Type B pancreatic cell (in vitro differentiated cells): ENCODE data around the gene GDNF. TPM values are rescaled to one million over a fixed set of nuclear protein-coding genes. Genes with fewer than 3 reads are reported as not detected.

Experiments
- DNase-seq: peaks from one replicate; pipeline ENCODE4 v3.0.0; 2021; ENCODE audit warnings: mixed read lengths; ENCODE audit not compliant: unreplicated experiment; ENCODE audit errors: extremely low spot score
- H3K27ac Mint-ChIP-seq: 2 replicates; pipeline ENCODE4 v1.8.0; 2021; ENCODE audit warnings: mild to moderate bottlenecking, mixed read lengths
- H3K27me3 Mint-ChIP-seq: 2 replicates; pipeline ENCODE4 v1.8.0; 2021; ENCODE audit warnings: mixed read lengths
- H3K36me3 Mint-ChIP-seq: 2 replicates; pipeline ENCODE4 v1.8.0; 2021; ENCODE audit warnings: mixed read lengths
- H3K4me1 Mint-ChIP-seq: one replicate; pipeline ENCODE4 v1.8.0; 2021; ENCODE audit warnings: mixed read lengths; ENCODE audit not compliant: unreplicated experiment
- H3K4me3 Mint-ChIP-seq: 2 replicates; pipeline ENCODE4 v1.8.0; 2021; ENCODE audit warnings: mild to moderate bottlenecking, mixed read lengths
- H3K9me3 Mint-ChIP-seq: 2 replicates; pipeline ENCODE4 v1.8.0; 2021; ENCODE audit warnings: mixed read lengths
- total RNA-seq: library from RNA; stranded (reverse); gene quantifications from 2 replicates; pipeline ENCODE4 v1.2.1, GENCODE V29; 2021; ENCODE audit warnings: low replicate concordance
- TF ChIP-seq, protein P1 (sequence below): fragments of 200-600 bp; sonication (generic); conservative IDR thresholded peaks from 2 replicates; pipeline ENCODE4 v1.5.0; 2021; ENCODE audit warnings: antibody characterized with exemption, mild to moderate bottlenecking

GDNF gene
- total RNA-seq, 1 donor from 2014 or later: 5.7 TPM

DNA sequence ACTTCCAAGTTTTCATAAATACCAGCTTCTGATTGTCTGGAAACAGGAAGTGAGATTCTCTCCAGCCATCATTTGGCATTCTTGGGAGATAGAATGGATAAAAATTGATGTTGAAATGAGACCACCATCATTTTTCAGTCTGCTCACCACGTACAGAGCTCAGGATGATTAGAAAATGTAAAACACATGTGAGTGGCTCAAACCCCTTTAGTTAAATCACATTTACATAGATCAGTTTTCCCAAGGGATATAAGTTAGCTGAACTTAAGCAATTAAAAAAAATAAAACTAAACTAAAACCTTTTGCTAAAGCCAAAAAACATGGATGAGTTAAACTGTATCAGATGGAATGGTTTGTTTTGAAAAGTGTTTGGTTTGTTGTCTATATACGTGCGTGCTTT is 37.1 kb upstream of the GDNF start:
- TF ChIP-seq, protein P1, sequence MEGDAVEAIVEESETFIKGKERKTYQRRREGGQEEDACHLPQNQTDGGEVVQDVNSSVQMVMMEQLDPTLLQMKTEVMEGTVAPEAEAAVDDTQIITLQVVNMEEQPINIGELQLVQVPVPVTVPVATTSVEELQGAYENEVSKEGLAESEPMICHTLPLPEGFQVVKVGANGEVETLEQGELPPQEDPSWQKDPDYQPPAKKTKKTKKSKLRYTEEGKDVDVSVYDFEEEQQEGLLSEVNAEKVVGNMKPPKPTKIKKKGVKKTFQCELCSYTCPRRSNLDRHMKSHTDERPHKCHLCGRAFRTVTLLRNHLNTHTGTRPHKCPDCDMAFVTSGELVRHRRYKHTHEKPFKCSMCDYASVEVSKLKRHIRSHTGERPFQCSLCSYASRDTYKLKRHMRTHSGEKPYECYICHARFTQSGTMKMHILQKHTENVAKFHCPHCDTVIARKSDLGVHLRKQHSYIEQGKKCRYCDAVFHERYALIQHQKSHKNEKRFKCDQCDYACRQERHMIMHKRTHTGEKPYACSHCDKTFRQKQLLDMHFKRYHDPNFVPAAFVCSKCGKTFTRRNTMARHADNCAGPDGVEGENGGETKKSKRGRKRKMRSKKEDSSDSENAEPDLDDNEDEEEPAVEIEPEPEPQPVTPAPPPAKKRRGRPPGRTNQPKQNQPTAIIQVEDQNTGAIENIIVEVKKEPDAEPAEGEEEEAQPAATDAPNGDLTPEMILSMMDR: no peak
- no peak overlapping the region for H3K27ac Mint-ChIP-seq

DNA sequence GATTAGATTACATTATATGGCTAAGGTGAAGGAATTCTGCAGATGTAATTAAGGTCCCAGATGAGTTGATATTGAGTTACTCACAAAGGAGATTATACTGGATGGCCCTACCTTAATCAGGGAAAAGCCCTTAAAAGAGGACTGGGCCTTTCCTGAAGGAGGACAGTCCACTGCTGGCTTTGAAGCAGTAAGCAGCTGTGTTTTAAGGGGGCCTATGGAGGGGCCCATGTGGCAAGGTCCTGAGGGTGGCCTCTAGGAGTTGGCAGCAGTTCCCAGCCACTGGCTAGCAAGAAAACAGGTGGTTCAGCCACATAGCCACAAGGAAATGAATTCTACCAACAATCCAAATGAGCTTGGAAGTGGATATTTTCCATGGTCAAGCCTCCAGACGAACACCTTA is 36.4 kb upstream of the GDNF start:
- Mint-ChIP-seq H3K9me3 (no peaks in the 10 kb centered on the region), H3K36me3 (no peaks in the 10 kb centered on the region), H3K27ac (no peak overlapping the region), H3K4me1 (no peaks in the 10 kb centered on the region), H3K27me3 (peaks cover 10% of the 10 kb centered on the region), H3K4me3 (no peak overlapping the region)
- DNase-seq: no peak
- TF ChIP-seq, protein P1: no peak

More for the DNA sequence above, 37.1 kb upstream of the GDNF start:
- Mint-ChIP-seq H3K27me3 (peaks cover 14% of the 10 kb centered on the region), H3K4me3 (no peak overlapping the region), H3K36me3 (no peaks in the 10 kb centered on the region), H3K9me3 (no peaks in the 10 kb centered on the region), H3K4me1 (no peaks in the 10 kb centered on the region)
- DNase-seq: no peak

DNA sequence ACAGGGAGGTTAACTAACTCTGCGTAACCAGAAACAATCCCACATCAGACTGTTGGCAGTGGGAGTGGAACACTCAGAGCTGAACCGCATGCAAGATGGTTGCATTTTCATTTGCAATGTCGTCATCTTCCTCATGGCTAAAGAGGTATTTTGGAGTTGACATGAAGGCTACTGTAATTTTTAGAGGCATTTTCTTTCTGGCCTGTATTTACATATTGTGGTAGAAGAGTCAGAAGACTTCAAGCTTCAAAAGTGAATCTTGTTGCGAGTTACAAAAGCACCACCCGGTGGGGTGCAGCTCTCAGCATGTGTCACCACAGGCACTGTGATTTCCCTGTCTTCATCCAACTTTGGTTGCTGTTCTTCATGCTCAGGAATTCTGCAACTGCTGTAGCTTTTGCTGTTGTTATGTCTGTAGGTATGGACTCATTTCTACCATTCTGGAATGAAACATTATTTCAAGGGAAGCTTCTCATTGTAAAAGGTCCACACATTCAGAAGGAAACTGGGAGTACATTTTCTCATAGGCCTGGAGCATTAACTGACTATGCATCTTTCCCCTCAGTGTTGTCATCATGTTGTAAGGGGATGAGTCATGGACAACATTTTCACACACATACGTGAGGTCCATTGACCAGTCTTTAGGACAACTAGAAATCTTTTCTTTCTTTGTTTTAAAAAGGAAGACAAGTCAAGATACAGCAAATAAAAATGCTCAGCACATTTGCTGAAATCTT is 35.4 kb upstream of the GDNF start:
- DNase-seq: no peak

DNA sequence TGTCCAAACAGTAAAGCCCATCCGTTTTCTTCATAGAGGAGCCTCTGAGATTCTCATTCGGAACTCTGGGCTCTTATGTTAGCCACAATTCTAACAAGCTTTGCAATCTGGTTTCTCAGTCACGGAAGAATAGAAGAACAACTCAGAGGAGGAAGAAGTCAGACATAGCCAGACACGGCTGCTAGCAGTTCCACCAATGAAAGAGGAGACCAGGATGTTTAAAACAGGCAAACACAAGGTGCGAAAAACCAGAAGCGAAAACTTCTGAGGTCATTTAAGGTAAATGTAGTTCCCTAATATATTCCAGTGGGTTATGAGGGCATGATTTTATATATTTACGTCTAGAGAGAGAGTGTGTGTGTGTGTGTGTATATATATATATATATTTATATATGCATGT is 34.1 kb upstream of the GDNF start:
- Mint-ChIP-seq H3K9me3 (no peaks in the 10 kb centered on the region), H3K27me3 (no peaks in the 10 kb centered on the region), H3K36me3 (no peaks in the 10 kb centered on the region), H3K27ac (no peak overlapping the region), H3K4me3 (no peak overlapping the region), H3K4me1 (no peaks in the 10 kb centered on the region)
- DNase-seq: no peak
- TF ChIP-seq, protein P1: no peak

More for the DNA sequence above, 35.4 kb upstream of the GDNF start:
- no peak overlapping the region for H3K27ac Mint-ChIP-seq
- TF ChIP-seq, protein P1: no peak
- H3K4me3 Mint-ChIP-seq: no peak overlapping the region
- no peaks in the 10 kb centered on the region for H3K4me1 Mint-ChIP-seq
- no peaks in the 10 kb centered on the region for H3K9me3 Mint-ChIP-seq
- no peaks in the 10 kb centered on the region for H3K36me3 Mint-ChIP-seq
- H3K27me3 Mint-ChIP-seq: peaks cover 5% of the 10 kb centered on the region

DNA sequence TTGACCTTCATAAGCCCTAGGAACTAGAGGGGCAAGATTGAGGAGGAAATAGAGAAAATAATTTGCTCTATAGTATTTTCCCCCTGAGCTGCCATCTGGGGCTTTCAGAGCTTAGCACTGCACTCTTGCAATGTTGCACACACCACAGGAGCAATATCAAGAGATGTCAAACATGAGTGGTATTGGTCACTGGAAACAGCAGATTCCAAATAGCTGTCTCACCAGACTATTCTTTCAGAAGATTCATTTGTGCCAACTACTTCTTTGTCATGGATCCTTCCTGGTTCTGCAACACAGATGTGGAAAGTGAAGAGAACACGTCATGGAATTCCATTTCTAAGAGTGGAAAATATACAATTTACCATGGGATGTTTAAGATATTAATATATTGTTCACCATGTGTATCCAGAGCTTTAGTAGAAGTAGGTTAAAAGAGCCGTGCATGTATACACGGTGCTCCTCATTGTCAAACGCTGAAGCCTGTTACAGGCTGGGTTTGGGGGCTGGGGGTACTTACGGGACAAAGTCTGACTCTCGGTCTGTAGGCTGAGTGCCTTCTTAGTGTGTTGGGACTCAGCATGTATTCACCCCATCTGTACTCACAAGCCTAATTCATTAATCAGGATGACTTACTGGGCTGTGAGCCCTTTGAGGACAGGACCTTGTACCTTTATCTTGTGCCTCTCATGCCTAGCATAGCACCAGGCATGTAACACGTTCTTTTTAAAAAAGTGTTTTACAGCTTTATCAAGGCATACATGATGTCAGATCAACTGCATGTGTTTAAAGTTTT is 31.4 kb upstream of the GDNF start:
- H3K36me3 Mint-ChIP-seq: no peaks in the 10 kb centered on the region
- TF ChIP-seq, protein P1: no peak
- H3K27ac Mint-ChIP-seq: no peak overlapping the region
- H3K27me3 Mint-ChIP-seq: peaks cover 4% of the 10 kb centered on the region
- no peak overlapping the region for H3K4me3 Mint-ChIP-seq
- no peaks in the 10 kb centered on the region for H3K4me1 Mint-ChIP-seq
- peaks cover 8% of the 10 kb centered on the region for H3K9me3 Mint-ChIP-seq
- no peak for DNase-seq
